HG03469 (cell line): Measurements from ENCODE around the gene ASB9.
"Not testable (repeated sequence)": the region's sequence is repeated elsewhere in the genome, so short reads cannot be mapped to it uniquely, and the experiment has no call there.

Source experiments
- ATAC-seq: cut with Tn5 transposase; IDR thresholded peaks from one replicate; pipeline ENCODE4 v1.9.1; 2021; ENCODE audit warnings: mild to moderate bottlenecking, moderate library complexity, moderate number of reproducible peaks; ENCODE audit not compliant: unreplicated experiment

The ASB9 gene

GRCh38 chrX:15242899-15243555 is 26.9 kb downstream of the ASB9 start:
- ATAC-seq: no peak

- ATAC-seq: no peak
Measured at GRCh38 chrX:15241301-15241700, 28.6 kb downstream of the ASB9 start.

- ATAC-seq: no peak
Measured at GRCh38 chrX:15240414-15240813, 29.5 kb downstream of the ASB9 start.

GRCh38 chrX:15236146-15236545 is 33.7 kb downstream of the ASB9 start:
- ATAC-seq: no peak

- ATAC-seq: no peak
Measured at GRCh38 chrX:15235001-15235400, 34.9 kb downstream of the ASB9 start.

- no peak for ATAC-seq
Measured at GRCh38 chrX:15233416-15234015, 36.4 kb downstream of the ASB9 start.

- no peak for ATAC-seq
Measured at GRCh38 chrX:15224747-15225146, 45.1 kb downstream of the ASB9 start.

GRCh38 chrX:15221321-15221720 is 48.6 kb downstream of the ASB9 start:
- no peak for ATAC-seq

GRCh38 chrX:15217161-15217560 is 52.7 kb downstream of the ASB9 start:
- no peak for ATAC-seq

GRCh38 chrX:15216280-15216679 is 53.6 kb downstream of the ASB9 start:
- ATAC-seq: no peak

- no peak for ATAC-seq
Measured at GRCh38 chrX:15215366-15215765, 54.5 kb downstream of the ASB9 start.

GRCh38 chrX:15214588-15214987 is 55.3 kb downstream of the ASB9 start:
- ATAC-seq: no peak

GRCh38 chrX:15209096-15209495 is 60.8 kb downstream of the ASB9 start:
- no peak for ATAC-seq

- ATAC-seq: no peak
Measured at GRCh38 chrX:15207994-15208393, 61.9 kb downstream of the ASB9 start.

- ATAC-seq: no peak
Measured at GRCh38 chrX:15207384-15207783, 62.5 kb downstream of the ASB9 start.

- ATAC-seq: no peak
Measured at GRCh38 chrX:15206306-15206705, 63.6 kb downstream of the ASB9 start.

- ATAC-seq: peak; percentile 68
Measured at GRCh38 chrX:15204130-15204751, 65.6 kb downstream of the ASB9 start.

GRCh38 chrX:15203694-15204093 is 66.2 kb downstream of the ASB9 start:
- no peak for ATAC-seq

GRCh38 chrX:15202454-15203177 is 67.3 kb downstream of the ASB9 start:
- no peak for ATAC-seq

GRCh38 chrX:15200871-15201270 is 69.0 kb downstream of the ASB9 start:
- no peak for ATAC-seq

GRCh38 chrX:15198608-15199202 is 71.2 kb downstream of the ASB9 start:
- not testable (repeated sequence) for ATAC-seq
